Gastroesophageal sphincter (tissue), 3 donors: ENCODE data around the gene SHISA6.

Experiments
- CTCF ChIP-seq, 4 experiments: fragments of 200-600 bp in 2 of 4; fragments of 450-650 bp in 2 of 4; sonication (generic) in 1 of 4; IDR thresholded peaks; one replicate each; pipeline ENCODE4 v1.5.1; 2017 to 2019; ENCODE audit warnings: antibody characterized with exemption in 4 of 4, mild to moderate bottlenecking in 2 of 4, moderate library complexity in 2 of 4
- POLR2A ChIP-seq, 2 donors: fragments of 450-650 bp; IDR thresholded peaks; one replicate each; pipeline ENCODE4 v1.6.1; 2017; ENCODE audit warnings: antibody characterized with exemption in 2 of 2, mild to moderate bottlenecking in 2 of 2, moderate library complexity in 1 of 2

GRCh38 chr17:11535231-11535630 is 294.2 kb downstream of the SHISA6 start:
- no peak for TF ChIP-seq CTCF (IDR thresholded peaks at IDR 0.05)
- no peak for TF ChIP-seq POLR2A (IDR thresholded peaks at IDR 0.05)
